PC-3 (cell line): Measurements from ENCODE around the gene PHTF2.

Experiments used
- CTCF ChIP-seq: fragments of 300-600 bp; sonication (generic); conservative IDR thresholded peaks from 2 replicates; pipeline ENCODE4 v1.5.1; 2017; ENCODE audit warnings: antibody characterized with exemption, low read depth, mild to moderate bottlenecking, low read length
- EZH2 ChIP-seq: fragments of 300-600 bp; sonication (generic); IDR thresholded peaks from one replicate; pipeline ENCODE4 v1.6.1; 2017; ENCODE audit warnings: antibody characterized with exemption, mild to moderate bottlenecking, low read length; ENCODE audit not compliant: unreplicated experiment
- EZH2phosphoT487 ChIP-seq: fragments of 300-600 bp; sonication (generic); IDR thresholded peaks from 2 replicates; pipeline ENCODE4 v1.6.1; 2018; ENCODE audit warnings: mild to moderate bottlenecking, antibody characterized with exemption, low read length, borderline replicate concordance

DNA sequence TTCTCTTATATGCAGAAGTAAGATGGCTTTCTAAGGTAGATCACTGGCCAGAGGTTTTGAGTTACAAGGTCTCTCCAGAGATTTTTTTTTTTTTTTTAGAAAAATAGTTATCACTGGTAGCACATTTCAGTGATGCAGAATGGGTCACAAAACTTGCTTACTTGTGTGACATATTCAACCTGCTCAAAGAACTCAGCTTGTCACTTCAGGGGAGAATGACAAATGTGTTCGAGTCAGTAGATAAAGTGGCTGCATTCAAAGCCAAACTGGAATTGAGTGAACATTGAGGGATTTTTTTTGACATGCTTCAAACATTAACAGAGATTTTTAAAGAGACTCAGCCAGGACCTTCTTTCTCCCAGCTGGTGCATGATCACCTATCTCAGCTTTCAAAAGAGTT lies 33.4 kb downstream of the PHTF2 start:
- no peak for TF ChIP-seq EZH2phosphoT487
- TF ChIP-seq CTCF = no peak
- TF ChIP-seq EZH2 = no peak
